ENCODE measurements around the gene WIPI1.
A peak's percentile ranks its signal among the peaks of the same experiment; 100 is the strongest.
"Not testable (repeated sequence)": the region's sequence is repeated elsewhere in the genome, so short reads cannot be mapped to it uniquely, and the experiment has no call there.

Gene WIPI1

DNA sequence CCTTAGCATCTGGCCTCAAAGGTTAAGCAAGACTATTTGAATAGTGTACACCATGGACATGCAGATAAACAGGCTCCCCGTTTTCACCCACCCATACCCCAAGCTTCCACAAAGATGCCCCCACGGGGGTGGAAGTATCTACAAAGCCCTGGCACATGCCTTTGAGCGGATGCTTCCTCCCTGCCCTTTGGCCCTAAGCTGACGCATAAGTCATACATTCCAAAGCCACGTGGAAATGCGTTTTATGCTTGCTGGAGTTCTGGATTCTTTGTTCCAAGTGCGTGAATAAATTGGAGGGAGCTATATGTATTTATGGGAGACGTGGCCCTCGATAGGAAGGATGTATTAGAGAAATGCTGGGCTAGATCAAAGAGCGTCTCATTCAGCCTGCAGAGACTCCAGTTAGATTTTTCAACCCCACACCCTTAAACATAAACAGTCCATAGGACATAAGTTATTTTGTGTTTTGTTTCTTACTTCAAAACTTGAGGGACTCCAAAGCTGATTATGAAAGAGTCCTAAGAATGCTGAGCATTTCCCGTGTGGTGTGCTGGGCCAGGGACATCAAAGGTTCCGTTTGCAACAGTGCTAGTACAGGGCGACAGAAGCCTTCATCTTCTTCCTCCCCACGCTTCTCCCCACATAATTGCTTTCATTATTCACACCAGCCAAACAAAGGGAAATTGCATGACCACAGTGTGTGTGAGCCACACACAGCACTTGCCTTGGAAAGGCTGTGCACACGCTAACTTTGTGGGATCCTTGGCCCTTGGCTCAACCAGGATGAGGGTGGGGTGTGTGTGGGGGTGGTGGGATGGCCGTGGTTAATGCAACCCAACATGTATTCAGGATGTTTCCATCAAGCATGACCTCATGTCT, 73.6 kb downstream of the WIPI1 start:
- DNase-seq (ENCODE audit: low read depth): no peak

DNA sequence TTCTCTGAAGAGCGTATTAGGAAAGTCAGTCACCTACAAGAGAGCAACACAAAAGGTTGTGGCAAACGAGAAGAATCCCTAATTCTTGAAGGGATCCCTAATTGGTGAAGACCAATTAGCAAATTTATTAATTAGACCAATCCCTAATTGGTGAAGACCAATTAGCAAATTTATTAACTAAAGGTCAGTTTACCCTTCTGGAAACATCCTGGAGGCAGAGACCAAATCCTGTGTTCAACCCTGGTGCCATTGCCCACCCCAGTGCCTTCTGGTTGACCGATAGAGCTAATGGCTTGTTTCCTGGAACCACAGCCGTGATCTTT, 74.2 kb downstream of the WIPI1 start:
- no peak for DNase-seq (ENCODE audit: low read depth)

- no peak for DNase-seq (ENCODE audit: low read depth)
These were observed 74.7 kb downstream of the WIPI1 start for GRCh38 chr17:68382582-68383085.

DNA sequence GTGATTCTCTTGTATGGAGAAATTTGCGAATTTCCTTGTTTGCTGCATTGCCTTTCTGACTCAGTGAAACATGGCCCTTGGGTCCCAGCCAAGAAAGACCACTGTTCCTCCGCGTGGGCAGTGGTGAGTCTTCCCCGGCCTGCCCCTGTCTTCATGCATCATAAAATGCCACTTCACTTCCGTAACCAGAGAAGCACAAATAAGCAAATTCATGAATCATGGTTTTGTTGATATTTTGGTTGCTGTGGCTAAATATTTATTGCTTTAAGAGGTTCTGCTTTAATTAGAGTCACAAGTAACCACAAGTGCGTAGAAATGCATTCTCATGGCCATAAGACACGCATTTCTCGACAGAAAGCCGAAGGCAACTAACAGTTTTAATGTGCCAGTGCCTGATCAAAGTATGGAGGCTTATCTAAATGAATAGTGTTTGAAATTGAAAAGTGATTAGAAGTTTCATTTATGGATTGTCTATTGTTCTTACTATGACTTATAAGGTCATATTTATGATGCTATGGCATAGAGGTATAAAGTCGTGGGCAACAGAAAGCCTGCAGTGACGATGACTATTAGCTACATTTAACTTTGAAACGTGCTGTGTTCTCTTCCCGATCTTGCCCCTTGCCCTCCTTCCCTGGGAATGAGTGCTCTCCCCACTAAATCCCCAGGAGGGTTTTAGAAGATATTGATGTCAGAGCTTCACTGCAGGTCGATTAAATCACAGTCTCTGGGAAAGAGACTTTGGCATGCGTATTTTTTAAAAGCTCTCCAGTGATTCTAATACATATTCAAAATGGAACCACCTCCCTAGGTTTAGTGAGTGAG, 76.0 kb downstream of the WIPI1 start:
- peak; percentile 89 for DNase-seq (ENCODE audit: low read depth)

- DNase-seq (ENCODE audit: low read depth): no peak
These were observed 77.3 kb downstream of the WIPI1 start for GRCh38 chr17:68379692-68380677.

DNA sequence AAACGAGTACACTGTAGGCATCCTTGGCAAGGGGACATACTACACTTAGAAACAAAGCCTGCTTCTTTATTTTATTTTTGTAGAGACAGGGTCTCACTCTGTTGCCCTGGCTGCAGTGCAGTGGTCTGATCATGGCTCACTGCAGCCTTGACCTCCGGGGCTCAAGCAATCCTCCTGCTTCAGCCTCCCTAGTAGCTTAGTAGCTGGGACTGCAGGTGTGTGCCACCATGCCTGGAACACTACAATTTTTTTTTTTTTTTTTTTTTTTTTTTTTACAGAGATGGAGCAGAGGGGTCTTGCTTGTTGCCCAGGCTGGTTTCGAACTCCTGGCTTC, 78.2 kb downstream of the WIPI1 start:
- no peak for DNase-seq (ENCODE audit: low read depth)

DNA sequence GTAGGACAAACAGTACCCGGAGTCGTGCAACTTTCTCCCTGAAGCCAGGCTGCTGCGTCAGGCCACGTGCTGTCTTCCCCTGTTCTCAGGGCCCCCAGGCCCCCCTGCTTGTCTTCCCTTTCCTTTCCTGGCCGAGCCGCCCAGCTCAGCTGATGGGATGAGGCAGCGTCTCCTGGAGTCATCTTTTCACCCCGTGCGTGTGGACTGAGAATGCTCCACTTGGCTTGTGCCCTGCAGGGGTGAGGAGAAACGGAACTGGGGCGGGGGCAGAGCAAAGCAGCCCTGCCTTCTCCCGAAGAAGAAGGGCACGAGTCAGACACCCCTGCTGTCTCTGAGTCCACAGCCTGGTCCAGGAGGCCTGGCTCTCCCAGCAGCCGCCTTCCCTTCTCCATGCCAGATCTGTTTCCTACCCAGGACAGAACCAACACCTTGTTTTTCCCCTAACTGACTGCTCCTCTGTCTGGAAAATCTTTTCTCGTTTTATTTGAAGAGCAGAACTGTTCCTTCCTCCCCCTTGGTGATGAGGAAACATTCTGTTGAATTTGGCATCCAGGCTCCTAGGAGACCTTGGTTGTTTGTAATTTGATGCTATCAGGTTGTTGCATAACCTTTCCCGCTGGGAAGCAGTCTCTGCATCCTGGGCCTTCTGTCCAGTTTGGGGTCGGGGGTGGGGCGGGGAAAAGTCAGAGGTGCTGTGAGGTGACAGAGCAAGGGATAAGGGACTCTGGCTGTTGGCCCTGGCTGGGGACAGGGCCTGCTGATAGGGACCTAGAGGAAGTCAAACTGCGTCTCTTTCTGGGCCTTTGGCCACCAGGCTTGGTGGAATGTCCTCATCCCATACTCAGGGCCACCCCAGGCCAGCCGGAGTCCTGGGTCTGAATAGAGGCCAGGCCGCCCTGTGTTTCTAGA, 78.8 kb downstream of the WIPI1 start:
- DNase-seq (ENCODE audit: low read depth): peak; percentile 61

DNA sequence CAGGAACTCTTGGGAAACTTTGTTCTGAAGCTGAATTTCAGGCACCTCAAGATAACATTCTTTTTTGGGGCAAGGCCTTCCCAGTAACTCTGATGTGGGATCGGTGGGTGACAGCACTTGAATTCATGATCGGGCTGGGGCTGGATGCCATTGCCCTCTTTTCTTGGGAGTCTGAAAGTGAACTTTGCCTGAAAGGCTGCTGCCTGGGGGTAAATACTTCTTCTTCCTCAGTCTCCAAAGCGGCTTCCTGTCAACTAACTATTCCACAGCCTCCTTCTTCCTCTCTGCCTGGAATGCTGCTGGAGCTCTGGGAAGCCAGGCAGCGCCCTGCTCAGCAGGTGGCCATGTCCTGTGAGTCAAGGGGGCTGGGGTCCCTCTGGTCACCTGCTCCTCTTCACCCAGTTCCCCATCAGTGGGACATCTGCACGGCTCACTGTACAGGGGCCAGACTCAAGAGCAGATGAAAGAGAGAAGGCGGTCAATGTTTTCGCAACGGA, 79.5 kb downstream of the WIPI1 start:
- DNase-seq (ENCODE audit: low read depth): no peak

DNA sequence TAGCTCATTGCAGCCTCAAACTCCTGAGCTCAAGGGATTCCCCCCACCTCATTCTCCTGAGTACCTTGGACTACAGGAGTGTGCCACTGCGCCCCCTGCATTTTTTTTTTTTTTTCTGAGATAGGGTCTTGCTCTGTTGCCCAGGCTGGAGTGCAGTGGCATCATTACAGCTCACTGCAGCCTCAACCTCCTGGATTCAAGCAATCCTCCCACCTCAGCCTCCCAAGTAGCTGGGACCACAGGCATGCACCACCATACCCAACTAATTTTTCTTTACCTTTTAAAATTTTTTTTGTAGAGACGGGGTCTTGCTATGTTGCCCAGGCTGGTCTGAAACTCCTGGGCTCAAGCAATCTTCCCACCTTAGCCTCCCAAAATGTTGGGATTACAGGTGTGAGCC, 81.1 kb downstream of the WIPI1 start:
- DNase-seq (ENCODE audit: low read depth): not testable (repeated sequence)

DNA sequence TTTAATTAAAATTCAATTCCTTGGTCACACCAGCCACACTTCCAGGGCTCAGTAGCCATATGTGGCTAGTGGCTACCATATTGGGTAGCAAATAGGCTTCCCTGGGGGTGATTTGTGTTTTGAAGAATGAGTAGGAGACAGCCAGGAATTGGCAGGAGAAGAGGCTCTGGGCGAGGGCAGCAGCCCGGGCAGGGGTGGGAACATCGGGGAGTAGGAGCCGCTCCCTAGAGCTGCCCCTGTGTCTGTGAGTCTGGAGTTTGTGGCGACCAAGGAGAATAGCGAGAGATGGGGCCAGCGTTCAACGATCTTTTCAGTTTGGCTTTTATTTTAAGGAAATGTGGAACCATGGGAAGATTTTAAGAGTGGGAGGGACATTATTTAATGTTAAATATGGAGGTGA, 81.7 kb downstream of the WIPI1 start:
- DNase-seq (ENCODE audit: low read depth): no peak

Data from non-pigmented ciliary epithelial cell (primary cell).